ENCODE results near the gene NQO1.
A peak's percentile ranks its signal among the peaks of the same experiment; 100 is the strongest.

DNA sequence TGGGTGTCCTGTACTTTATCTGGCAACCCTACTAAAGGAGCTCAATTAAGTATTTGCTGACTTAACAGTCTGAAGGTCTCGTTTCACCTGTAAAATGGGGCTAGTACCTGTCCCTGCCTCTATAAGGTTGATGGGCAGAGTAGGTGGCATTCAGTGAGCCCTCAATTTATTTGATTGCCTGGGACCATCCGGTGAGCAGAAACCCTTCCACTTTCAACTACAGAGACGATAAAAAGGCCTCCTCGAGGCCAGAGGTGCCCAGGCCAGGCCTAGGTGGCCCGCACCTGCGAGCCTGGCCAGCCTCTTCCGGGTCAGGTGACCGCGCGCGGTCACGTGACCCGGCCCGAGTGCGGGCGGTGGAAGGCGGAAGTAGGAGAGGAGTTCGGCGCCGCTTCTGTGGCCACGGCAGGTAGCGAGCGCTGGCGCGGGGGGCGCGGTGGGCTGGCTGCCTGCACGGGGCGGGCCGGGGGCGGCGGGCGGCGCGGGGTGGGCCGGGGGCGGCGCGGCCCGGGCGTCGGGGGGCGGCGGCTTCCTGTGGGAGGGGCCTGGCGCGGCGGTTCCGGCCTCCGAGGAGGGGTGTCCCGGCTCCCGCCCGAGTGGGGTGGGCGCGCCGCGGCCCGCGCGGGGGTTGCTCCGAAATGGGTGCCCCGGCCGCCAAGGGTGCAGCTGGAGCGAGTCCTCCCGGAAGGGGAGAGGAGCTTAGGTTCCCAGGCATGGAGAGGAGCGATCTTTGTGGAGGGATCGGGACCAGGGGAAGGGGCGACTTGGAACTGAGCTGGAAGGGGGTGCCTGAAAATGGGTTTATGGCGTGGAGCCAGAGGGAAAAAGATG is 35.8 kb upstream of the NQO1 start, which contains the start of gene WWP2:
- TF ChIP-seq TAF1 (IDR thresholded peaks at IDR 0.05; ENCODE audit: low read depth, low read length) (no peak; the same call in 1 of the 2 replicates), POLR2A (IDR thresholded peaks at IDR 0.05; ENCODE audit: low read depth, low read length) (peak; percentile 87), POLR2AphosphoS5 (IDR thresholded peaks at IDR 0.05; ENCODE audit: low read depth, low read length) (peak; percentile 83), SPI1 (IDR thresholded peaks at IDR 0.05; ENCODE audit: low read depth, low read length) (no peak), POU2F2 (IDR thresholded peaks at IDR 0.05; ENCODE audit: low read depth, low read length) (peak; percentile 29; the same call in 1 of the 2 replicates)

Data from GM12891 (cell line).